GM20000 (cell line): ENCODE results near the gene ANKS1A.

ENCODE experiments used
- DNase-seq: peaks from one replicate; pipeline ENCODE4 v3.0.0; 2012; ENCODE audit warnings: low spot score
- TF ChIP-seq, protein P1 (sequence below): IDR thresholded peaks from 2 replicates; pipeline ENCODE4 v1.5.1; 2012; ENCODE audit warnings: mild to moderate bottlenecking, control low read depth; ENCODE audit errors: extremely low read depth, missing control alignments

The ANKS1A gene

DNA sequence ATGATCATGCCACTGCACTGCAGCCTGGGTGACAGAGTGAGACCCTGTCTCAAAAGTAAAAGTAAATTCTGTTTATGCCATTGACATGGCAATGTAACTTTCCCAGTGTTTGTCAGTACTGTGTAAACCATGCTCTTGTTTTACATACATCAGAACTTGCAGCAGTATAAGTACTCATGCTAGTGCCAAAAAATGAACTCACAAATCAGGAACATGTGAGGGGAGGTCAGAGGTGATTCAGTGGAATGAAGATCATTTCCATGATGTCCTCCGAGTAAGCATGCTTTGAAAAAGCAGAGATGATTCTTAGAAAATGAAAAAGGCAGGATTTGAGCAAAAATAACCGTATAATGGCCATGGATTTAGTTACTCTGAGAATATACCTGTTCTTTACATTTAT is 81.9 kb downstream of the ANKS1A start:
- no peak for DNase-seq
- TF ChIP-seq, protein P1, sequence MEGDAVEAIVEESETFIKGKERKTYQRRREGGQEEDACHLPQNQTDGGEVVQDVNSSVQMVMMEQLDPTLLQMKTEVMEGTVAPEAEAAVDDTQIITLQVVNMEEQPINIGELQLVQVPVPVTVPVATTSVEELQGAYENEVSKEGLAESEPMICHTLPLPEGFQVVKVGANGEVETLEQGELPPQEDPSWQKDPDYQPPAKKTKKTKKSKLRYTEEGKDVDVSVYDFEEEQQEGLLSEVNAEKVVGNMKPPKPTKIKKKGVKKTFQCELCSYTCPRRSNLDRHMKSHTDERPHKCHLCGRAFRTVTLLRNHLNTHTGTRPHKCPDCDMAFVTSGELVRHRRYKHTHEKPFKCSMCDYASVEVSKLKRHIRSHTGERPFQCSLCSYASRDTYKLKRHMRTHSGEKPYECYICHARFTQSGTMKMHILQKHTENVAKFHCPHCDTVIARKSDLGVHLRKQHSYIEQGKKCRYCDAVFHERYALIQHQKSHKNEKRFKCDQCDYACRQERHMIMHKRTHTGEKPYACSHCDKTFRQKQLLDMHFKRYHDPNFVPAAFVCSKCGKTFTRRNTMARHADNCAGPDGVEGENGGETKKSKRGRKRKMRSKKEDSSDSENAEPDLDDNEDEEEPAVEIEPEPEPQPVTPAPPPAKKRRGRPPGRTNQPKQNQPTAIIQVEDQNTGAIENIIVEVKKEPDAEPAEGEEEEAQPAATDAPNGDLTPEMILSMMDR: no peak

DNA sequence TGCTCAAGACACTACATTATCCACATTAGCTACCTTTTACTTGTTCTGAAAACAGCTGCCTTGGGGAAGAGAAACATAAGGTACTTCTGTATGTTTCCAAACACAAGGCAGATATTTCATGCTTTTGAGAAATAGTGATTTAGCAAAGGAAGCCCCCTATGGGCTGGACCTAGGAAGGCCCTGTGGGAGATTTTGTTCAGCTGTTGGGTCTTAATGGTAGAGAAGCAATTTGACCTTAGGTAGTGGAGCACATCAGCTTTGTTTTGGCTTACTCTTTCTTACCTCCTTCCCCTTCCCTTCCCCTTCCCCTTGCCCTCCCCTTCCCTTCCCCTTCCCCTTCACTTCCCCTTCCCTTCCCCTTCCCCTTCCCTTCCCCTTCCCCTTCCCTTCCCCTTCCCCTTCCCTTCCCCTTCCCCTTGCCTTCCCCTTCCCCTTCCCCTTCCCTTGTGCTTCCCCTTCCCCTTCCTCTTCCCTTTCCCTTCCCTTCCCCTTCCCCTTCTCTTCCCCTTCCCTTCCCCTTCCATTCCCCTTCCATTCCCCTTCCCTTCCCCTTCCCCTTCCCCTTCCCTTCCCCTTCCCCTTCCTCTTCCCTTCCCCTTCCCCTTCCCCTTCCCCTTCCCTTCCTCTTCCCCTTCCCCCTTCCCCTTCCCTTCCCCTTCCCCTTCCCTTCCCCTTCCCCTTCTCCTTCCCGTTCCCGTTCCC is 84.6 kb downstream of the ANKS1A start:
- DNase-seq: no peak

DNA sequence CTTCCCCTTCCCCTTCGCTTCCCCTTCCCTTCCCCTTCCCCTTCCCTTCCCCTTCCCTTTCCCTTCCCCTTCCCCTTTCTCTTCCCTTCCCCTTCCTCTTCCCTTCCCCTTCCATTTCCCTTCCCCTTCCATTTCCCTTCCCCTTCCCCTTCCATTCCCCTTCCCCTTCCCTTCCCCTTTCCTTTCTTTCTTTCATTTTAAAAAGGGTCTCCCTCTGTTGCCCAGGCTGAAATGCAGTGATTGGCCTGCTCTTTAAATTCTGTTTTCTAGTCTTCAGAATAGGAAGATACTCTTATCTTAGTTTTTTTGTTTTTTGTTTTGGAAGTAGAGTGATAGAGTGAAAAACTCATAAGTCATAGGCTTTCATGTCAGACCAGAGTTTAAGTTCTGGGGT is 85.2 kb downstream of the ANKS1A start:
- DNase-seq: no peak
- TF ChIP-seq, protein P1: no peak

More for the DNA sequence above, 84.6 kb downstream of the ANKS1A start:
- TF ChIP-seq, protein P1: peak; percentile 19

DNA sequence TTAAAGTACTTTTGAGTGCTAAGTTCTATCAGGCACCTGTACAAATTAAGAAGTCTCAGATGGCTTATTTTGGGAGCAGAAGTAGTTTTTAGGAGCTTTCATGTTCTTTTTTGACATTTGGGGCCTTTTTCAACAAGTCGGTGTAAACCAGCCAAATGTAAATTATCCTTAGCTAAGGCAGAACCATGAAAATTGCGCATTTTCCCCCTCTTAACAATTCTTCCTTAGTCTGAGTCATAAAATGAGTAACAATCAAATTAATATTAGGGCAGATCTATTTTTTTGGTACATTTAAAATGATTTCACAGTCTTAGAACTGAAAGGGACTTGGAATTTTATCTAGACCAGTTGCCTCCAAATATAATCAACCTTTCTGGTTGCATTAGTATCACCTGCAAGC is 87.2 kb downstream of the ANKS1A start:
- TF ChIP-seq, protein P1: no peak
- DNase-seq: no peak

DNA sequence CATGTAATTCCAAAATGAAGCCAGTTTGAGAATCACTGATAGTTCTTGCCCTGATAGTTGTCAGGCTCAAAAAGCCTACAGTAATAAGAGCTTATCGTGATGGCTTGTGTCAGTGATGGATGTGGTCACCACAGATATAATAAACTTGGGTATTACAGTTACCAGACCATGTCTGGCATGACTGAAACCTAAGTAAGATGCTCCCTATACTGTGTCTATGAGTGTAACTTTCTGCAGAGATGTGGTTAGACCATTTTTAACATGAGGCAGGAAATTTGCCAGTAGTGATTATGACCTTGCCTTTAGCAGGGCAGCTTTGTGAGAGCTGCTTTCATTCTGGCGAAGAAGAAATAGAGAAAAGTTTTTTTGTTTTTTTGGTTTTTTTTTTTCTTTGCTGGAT is 90.2 kb downstream of the ANKS1A start:
- DNase-seq: no peak
- TF ChIP-seq, protein P1: no peak

DNA sequence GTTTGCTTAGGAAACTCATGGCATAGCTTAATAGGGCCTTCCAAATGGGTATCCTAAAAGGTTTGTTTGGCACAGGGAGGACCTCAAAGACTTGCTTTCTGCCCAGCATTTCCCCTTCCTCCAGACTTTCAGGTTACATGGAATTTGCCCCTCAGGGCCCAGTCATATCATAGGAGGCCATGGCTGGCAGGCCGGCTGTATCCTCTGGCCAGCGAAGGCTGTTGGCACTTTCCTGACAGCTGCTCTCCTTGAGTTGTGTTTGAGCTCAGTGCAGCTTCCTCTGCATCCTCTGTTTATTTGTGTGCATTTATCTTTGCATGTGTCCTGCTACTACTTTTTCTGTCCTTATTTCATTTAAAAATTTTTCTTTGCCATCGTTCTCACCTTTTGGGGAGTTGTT is 90.9 kb downstream of the ANKS1A start:
- TF ChIP-seq, protein P1: no peak
- no peak for DNase-seq

DNA sequence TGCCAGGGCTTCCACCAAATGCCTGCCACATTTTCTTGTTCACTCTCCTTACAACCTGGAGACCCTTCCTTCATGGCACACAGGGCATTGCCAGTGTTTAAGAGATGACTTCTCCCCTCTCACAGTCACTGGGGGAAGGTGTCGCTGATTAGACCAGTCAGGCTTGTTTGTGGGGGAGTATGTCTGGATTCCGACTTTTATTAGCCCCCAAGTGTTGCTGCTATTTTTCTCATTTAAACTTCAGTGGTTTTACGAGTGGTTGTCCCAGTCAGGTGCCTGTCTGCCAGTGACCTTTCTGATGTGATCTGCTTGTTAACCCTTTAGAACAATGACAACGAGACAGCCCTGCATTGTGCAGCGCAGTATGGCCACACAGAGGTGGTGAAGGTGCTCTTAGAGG is 92.3 kb downstream of the ANKS1A start:
- DNase-seq: no peak
- TF ChIP-seq, protein P1: no peak
